ENCODE measurements around the gene PLPPR2.

Gene PLPPR2

DNA sequence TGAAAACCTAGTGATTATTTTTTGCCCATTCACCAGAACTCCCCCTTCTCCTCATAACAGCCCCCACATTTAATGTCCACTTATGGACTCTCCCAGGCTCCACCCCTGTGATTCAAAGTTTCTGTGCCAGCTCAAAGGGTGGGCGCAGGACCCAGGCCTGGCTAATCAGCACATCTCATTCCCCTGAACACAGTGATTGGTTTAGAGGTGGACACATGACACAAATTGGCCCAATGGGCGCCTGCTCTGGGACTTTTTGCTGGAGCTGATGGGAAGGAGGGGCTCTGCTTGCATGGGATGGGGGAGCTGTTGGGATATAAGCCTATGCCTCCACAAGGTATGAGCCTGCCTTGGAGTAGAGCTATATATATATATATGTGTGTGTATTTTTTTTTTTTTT, 35.1 kb downstream of the PLPPR2 start:
- DNase-seq (ENCODE audit: low spot score) = no peak
- in situ Hi-C loops (cut with MboI; ENCODE audit: low pct_unique_long_range_greater_than_20kb, low sequenced_read_pairs, unreplicated experiment) = no loop called here
- TF ChIP-seq, protein P1, sequence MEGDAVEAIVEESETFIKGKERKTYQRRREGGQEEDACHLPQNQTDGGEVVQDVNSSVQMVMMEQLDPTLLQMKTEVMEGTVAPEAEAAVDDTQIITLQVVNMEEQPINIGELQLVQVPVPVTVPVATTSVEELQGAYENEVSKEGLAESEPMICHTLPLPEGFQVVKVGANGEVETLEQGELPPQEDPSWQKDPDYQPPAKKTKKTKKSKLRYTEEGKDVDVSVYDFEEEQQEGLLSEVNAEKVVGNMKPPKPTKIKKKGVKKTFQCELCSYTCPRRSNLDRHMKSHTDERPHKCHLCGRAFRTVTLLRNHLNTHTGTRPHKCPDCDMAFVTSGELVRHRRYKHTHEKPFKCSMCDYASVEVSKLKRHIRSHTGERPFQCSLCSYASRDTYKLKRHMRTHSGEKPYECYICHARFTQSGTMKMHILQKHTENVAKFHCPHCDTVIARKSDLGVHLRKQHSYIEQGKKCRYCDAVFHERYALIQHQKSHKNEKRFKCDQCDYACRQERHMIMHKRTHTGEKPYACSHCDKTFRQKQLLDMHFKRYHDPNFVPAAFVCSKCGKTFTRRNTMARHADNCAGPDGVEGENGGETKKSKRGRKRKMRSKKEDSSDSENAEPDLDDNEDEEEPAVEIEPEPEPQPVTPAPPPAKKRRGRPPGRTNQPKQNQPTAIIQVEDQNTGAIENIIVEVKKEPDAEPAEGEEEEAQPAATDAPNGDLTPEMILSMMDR (IDR thresholded peaks at IDR 0.05; ENCODE audit: extremely low read depth, insufficient read depth, missing control alignments) = no peak

DNA sequence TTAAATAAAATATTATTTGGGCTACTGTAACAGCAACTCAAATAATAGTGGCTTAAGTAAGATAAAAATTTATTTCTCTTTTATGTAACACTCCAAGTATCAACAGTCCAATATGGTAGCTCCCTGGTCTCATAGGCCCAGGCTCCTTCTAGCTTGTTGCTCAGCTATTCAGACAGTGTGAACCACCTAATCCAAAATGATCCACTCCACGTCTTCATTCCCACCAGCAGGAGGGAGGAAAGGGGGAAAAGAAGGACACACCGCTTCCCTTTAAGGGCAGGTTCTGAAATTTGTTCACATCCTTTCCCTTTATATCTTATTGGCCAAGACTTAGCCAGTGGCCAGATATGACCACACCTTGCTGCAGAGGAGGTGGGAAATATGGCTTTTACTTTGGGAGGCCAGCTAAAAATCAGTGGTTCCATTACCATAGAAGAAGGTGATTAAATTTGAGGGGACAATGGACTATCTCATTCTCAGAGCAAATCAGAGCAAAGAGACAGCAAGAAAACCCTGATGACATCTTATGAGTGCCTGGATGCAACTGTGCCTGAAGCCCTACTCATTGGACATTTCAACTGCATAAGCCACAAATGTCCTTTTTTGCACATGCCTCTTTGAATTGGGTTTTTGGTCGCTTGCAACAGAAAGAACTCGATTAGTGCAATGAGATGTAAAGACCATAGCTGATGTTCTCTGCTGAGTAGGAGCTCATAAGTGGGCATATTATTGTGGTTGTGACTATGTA, 35.9 kb downstream of the PLPPR2 start:
- TF ChIP-seq, protein P1 (IDR thresholded peaks at IDR 0.05; ENCODE audit: extremely low read depth, insufficient read depth, missing control alignments) = no peak
- DNase-seq (ENCODE audit: low spot score) = no peak
- in situ Hi-C loops (cut with MboI; ENCODE audit: low pct_unique_long_range_greater_than_20kb, low sequenced_read_pairs, unreplicated experiment) = no loop called here

DNA sequence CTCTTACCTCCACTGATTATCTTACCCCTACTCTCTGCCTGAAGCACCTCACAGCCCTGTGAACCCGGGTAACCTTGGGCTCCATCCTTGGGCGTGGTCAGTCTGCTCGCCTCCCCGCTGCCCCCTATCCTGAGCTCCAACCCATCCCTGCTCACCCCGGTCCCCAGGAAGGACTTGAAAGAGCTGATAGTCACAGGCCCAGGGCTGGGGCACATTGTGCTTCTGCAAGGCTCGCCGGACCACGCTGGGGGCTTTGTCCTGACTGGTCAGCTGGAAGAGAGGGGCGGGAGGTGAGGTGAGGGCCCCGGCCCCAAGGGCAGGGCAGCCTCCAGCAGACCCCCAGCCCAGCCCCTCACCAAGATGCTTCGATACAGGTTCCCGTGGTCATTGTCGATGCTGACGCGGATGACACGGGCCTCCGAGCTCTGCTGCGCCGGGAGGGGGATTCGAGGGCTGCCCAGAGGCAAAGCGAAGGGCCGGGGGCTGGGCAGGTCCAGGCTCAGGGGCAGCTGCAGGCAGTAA, 41.9 kb downstream of the PLPPR2 start:
- no peak for DNase-seq (ENCODE audit: low spot score)
- in situ Hi-C loops (cut with MboI; ENCODE audit: low pct_unique_long_range_greater_than_20kb, low sequenced_read_pairs, unreplicated experiment) = no loop called here
- TF ChIP-seq, protein P1 (IDR thresholded peaks at IDR 0.05; ENCODE audit: extremely low read depth, insufficient read depth, missing control alignments) = no peak

DNA sequence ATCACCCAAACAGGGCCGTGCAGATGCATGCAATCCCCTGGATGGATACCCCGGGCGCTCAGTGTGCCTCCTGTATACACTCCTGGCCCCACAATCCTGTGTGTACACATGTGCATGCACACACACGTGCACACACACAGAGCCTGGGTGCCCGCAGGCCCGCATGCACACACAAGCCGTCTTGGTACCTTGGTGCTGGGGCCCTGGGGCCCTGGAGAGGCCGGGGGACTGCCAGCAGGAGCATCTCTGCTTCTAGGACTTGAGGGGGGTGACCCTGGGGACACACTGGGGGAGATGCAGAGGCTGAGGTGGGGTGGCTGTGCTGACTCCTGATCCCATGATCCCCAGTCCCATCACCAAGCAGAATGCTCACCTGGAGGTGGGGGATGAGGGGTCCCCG, 44.4 kb downstream of the PLPPR2 start:
- in situ Hi-C loops (cut with MboI; ENCODE audit: low pct_unique_long_range_greater_than_20kb, low sequenced_read_pairs, unreplicated experiment) = no loop called here
- TF ChIP-seq, protein P1 (IDR thresholded peaks at IDR 0.05; ENCODE audit: extremely low read depth, insufficient read depth, missing control alignments) = no peak
- peak; percentile 12 for DNase-seq (ENCODE audit: low spot score)

DNA sequence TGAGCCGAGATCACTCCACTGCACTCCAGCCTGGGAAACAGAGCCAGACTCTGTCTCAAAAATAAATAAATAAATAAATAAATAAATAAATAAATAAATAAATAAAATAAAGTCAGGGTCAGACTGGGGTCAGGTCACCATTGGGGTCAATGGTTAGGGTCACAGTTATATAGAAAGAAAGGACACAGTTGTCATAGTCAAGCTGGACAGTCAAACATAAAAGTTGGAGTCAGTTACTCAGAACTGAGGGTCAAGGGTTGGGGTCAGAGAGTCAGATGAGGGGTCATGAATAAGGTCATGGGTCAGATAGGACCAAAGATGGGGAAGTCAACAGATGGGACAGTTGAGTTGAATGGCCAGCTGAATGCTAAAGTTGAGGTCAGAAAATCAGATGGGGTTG, 45.6 kb downstream of the PLPPR2 start:
- TF ChIP-seq, protein P1 (IDR thresholded peaks at IDR 0.05; ENCODE audit: extremely low read depth, insufficient read depth, missing control alignments) = no peak
- in situ Hi-C loops (cut with MboI; ENCODE audit: low pct_unique_long_range_greater_than_20kb, low sequenced_read_pairs, unreplicated experiment) = no loop called here
- DNase-seq (ENCODE audit: low spot score) = peak; percentile 19

DNA sequence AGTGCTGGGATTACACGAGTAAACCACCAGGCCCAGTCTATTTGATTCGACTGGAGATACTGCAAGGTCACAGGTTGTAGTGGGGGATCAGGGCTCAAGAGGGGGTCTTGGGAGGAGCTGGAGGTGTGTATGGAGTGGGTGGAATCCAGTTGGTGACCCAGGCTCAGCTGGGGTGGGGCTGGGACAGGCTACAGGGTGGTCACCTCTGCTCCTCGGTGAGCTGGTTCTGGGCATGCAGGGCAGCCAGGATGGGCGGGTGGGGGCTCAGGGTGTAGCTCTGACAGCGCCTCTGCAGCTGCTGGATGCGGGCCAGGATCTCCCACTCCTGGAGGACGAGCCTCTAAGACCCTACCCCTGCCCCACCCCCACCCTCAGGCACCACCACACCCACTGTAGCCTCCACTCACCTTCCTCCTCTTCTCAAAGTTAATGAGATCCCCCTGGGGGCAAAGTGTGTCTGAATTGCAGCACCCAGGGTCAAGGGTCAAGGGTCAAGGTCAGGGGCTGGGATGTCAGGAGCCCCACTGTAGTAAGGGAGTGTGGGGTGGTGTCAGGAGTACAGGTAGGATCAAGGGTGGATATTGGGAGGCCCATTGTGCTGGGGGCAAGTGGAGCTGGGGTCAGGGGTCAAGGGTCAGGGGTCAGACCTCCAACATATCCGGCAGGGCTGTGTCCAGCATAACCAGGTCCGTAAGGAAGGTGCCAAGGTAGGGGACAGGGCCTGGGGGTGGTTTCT, 46.7 kb downstream of the PLPPR2 start:
- in situ Hi-C loops (cut with MboI; ENCODE audit: low pct_unique_long_range_greater_than_20kb, low sequenced_read_pairs, unreplicated experiment) = no loop called here
- TF ChIP-seq, protein P1 (IDR thresholded peaks at IDR 0.05; ENCODE audit: extremely low read depth, insufficient read depth, missing control alignments) = no peak
- DNase-seq (ENCODE audit: low spot score) = no peak

Data from GM13977 (cell line).